Neural crest cell (in vitro differentiated cells): ENCODE results near the gene ZNF516. TPM values are rescaled to one million over a fixed set of nuclear protein-coding genes. Genes with fewer than 3 reads are reported as not detected.

ENCODE experiments used
- DNase-seq: peaks from one replicate; pipeline ENCODE4 v3.0.0; 2021; ENCODE audit warnings: low read depth, mixed read lengths, low spot score
- H3K27ac Mint-ChIP-seq: one replicate; pipeline ENCODE4 v1.8.0; 2021; ENCODE audit warnings: mild to moderate bottlenecking, mixed read lengths; ENCODE audit not compliant: unreplicated experiment
- H3K27me3 Mint-ChIP-seq: 2 replicates; pipeline ENCODE4 v1.8.0; 2021; ENCODE audit warnings: low read depth, mild to moderate bottlenecking, mixed read lengths
- H3K36me3 Mint-ChIP-seq: 2 replicates; pipeline ENCODE4 v1.8.0; 2021; ENCODE audit warnings: low read depth, mild to moderate bottlenecking, mixed read lengths
- H3K4me1 Mint-ChIP-seq: 2 replicates; pipeline ENCODE4 v1.8.0; 2021; ENCODE audit warnings: mixed read lengths
- H3K4me3 Mint-ChIP-seq: one replicate; pipeline ENCODE4 v1.8.0; 2021; ENCODE audit warnings: mild to moderate bottlenecking, mixed read lengths
- H3K9me3 Mint-ChIP-seq: 2 replicates; pipeline ENCODE4 v1.8.0; 2021; ENCODE audit warnings: mixed read lengths
- CTCF ChIP-seq: fragments of 200-600 bp; sonication (generic); conservative IDR thresholded peaks from 2 replicates; pipeline ENCODE4 v1.5.0; 2021; ENCODE audit warnings: antibody characterized with exemption, mild to moderate bottlenecking
- total RNA-seq: library from RNA; stranded (reverse); gene quantifications from 2 replicates; pipeline ENCODE4 v1.2.1, GENCODE V29; 2021

The ZNF516 gene
- total RNA-seq, 1 donor from 2014 or later, result 91.2 TPM

- Mint-ChIP-seq H3K36me3 (peaks cover 23% of the 10 kb centered on the region), H3K4me1 (peaks cover 41% of the 10 kb centered on the region), H3K4me3 (no peak overlapping the region), H3K9me3 (no peaks in the 10 kb centered on the region), H3K27me3 (no peaks in the 10 kb centered on the region), H3K27ac (peak overlapping the region; percentile 73)
- no peak for DNase-seq
- no peak for TF ChIP-seq CTCF
Observed at GRCh38 chr18:76461692-76462325, 33.2 kb downstream of the ZNF516 start.

DNA sequence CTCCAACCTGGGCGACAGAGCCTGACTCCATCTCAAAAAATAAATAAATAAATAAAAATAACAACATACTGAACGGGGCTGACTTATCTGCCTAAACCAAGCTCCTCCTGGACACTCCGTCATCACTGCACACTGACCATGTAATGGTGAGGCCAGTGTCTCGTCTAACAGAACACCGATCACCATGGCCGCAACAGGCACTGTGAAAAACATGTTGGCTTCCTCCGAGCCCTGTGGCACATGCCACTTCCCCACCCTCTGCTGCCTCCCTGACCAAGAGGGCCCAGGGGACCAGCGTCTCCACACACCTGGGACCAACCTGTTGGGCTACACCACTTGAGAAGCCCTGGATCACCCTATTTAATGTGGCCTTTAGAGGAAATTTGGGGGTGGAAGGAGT lies 33.9 kb downstream of the ZNF516 start:
- H3K9me3 Mint-ChIP-seq, result no peaks in the 10 kb centered on the region
- no peak for DNase-seq
- peak overlapping the region; percentile 52 for H3K27ac Mint-ChIP-seq
- peaks cover 23% of the 10 kb centered on the region for H3K36me3 Mint-ChIP-seq
- no peaks in the 10 kb centered on the region for H3K27me3 Mint-ChIP-seq
- H3K4me3 Mint-ChIP-seq, result no peak overlapping the region
- no peak for TF ChIP-seq CTCF
- H3K4me1 Mint-ChIP-seq, result peaks cover 48% of the 10 kb centered on the region

- DNase-seq, result no peak
- H3K27me3 Mint-ChIP-seq, result no peaks in the 10 kb centered on the region
- H3K4me3 Mint-ChIP-seq, result no peak overlapping the region
- H3K36me3 Mint-ChIP-seq, result peaks cover 23% of the 10 kb centered on the region
- H3K9me3 Mint-ChIP-seq, result no peaks in the 10 kb centered on the region
- H3K27ac Mint-ChIP-seq, result no peak overlapping the region
- peaks cover 50% of the 10 kb centered on the region for H3K4me1 Mint-ChIP-seq
- no peak for TF ChIP-seq CTCF
Observed at GRCh38 chr18:76460482-76460881, 34.6 kb downstream of the ZNF516 start.

DNA sequence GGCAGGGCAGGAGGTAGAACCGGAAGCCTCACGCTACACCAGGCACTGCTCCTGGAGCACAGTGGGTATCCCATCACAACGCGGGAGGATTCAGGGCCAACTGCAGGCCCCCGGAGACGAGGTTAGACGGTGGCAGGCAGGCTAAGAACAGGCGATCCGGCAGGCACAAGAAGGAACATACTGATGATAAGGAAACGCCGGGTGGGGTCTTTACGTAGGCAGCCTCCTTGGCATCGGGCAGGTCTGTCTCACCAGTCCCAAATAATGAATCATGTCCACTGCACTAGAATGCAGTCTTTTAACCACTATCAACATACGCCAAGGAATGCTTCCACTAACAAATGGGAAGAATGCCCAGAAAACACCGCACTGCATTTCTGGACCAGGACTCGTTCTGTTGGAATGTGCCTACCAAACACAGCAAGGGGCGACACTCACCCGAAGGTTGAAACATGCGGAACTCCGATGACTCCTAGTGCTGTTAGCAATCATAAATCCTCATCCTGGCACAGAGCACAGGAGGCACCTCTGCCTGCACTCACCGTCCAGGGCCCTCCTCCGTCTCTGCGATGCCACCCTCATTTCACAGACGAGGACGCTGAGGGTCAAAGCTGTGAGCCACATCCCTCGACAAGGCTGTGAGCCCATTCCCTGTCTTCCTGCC lies 35.2 kb downstream of the ZNF516 start:
- Mint-ChIP-seq H3K36me3 (peaks cover 23% of the 10 kb centered on the region), H3K27me3 (no peaks in the 10 kb centered on the region), H3K4me3 (no peak overlapping the region), H3K4me1 (peaks cover 52% of the 10 kb centered on the region), H3K27ac (peak overlapping the region; percentile 39), H3K9me3 (no peaks in the 10 kb centered on the region)
- DNase-seq, result no peak
- TF ChIP-seq CTCF, result no peak

DNA sequence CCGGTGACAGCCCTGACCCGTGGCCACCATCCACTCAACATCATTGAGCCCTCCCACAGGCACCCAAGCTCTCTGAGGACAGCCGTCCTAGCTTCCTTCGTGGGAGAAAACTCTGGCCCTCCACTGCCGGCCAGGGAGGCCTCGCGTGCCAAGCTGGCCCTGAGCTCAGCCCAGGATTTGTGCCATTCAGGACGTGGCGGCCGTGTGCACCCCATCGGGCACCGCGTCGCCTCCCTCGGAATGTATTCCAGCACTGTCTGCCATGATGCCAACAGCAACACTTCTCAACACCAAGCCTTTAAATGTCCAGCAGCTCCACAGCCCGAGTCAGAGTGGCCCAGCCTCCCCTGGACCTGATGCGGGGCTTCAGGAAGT lies 35.7 kb downstream of the ZNF516 start:
- DNase-seq, result no peak
- no peaks in the 10 kb centered on the region for H3K27me3 Mint-ChIP-seq
- no peak for TF ChIP-seq CTCF
- peak overlapping the region; percentile 35 for H3K27ac Mint-ChIP-seq
- H3K4me3 Mint-ChIP-seq, result no peak overlapping the region
- H3K9me3 Mint-ChIP-seq, result no peaks in the 10 kb centered on the region
- H3K4me1 Mint-ChIP-seq, result peaks cover 57% of the 10 kb centered on the region
- peaks cover 23% of the 10 kb centered on the region for H3K36me3 Mint-ChIP-seq
